AG10803 (cell line): ENCODE results near the gene LRCH1.

Experiments used
- DNase-seq: peaks from one replicate; pipeline ENCODE4 v3.0.0; 2010; ENCODE audit warnings: low read depth
- H3K4me3 ChIP-seq: 2 replicates; pipeline ENCODE4 v1.5.1; 2011; ENCODE audit warnings: mild to moderate bottlenecking, low read length, control low read depth
- TF ChIP-seq, protein P1 (sequence below): conservative IDR thresholded peaks from 2 replicates; pipeline ENCODE4 v1.5.1; 2011; ENCODE audit warnings: mild to moderate bottlenecking, low read length, control low read depth, inconsistent platforms

The LRCH1 gene

DNA sequence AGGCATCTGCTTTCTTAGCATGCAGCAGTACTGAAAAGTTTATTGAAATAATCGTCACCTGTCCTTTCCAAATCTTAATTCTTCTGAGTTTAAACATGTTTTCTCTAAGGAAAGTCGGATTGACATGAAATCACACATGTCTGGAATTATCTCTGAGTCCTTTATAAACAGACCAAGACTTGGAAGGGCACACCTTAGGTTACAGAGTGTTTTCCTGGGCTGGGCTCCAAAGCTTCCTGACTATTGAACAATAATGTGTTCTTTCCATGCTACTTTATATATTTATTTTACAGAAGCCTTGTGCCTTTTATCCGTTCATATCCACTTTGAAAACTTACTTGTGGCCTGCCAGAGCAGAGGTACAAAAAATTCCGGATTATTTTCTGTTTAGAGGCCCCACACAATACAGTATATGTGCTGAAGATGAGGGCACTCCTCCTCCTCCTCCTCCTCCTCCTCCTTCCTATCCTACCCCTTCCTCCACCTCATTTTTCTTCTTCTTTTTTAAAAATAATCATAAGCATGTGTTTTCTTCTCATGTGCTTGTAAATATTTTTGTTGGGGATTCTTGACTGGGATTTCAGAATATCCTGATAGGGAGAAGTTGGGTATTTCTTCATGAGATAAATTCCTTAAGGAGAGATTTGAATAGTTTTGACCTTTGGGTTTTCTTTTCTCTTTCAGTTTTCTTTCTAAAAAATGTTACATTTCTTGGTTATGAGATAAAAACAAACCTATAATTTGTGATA, 52.3 kb downstream of the LRCH1 start:
- DNase-seq: no peak
- TF ChIP-seq, protein P1, sequence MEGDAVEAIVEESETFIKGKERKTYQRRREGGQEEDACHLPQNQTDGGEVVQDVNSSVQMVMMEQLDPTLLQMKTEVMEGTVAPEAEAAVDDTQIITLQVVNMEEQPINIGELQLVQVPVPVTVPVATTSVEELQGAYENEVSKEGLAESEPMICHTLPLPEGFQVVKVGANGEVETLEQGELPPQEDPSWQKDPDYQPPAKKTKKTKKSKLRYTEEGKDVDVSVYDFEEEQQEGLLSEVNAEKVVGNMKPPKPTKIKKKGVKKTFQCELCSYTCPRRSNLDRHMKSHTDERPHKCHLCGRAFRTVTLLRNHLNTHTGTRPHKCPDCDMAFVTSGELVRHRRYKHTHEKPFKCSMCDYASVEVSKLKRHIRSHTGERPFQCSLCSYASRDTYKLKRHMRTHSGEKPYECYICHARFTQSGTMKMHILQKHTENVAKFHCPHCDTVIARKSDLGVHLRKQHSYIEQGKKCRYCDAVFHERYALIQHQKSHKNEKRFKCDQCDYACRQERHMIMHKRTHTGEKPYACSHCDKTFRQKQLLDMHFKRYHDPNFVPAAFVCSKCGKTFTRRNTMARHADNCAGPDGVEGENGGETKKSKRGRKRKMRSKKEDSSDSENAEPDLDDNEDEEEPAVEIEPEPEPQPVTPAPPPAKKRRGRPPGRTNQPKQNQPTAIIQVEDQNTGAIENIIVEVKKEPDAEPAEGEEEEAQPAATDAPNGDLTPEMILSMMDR: no peak
- no peak overlapping the region for H3K4me3 ChIP-seq

DNA sequence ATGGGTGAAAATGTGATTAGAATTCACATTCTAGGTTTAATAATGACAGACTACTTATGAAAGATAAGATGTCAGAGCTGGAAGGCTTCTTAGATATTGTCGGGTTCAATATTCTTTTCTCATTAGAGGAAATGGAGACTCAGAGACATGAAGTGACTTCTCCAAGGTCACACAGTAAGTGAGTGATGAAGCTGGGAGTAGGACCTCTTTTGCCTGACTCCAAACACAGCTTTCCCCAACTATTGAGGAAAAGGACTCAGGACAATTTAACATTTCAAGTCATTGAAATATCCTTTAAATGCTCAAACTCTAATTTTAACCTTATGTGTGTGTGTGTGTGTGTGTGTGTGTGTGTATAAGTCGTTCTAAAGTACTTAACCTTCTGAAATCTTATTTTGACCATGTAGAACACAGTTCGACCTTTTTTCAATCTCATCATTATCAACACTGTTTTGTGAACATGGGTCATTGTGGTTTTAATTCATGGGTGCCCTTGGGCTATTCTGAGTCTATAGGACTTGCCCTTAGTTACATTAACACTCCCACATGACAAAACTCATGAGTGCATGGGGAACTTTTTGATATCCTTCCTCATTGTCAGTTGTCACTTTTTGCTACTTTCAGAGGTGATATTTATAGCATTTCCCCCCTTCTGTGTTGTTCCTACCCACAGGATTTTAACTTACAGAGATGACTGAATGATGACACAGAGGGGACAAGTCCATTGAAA, 53.0 kb downstream of the LRCH1 start:
- no peak overlapping the region for H3K4me3 ChIP-seq
- DNase-seq: no peak
- TF ChIP-seq, protein P1: no peak

DNA sequence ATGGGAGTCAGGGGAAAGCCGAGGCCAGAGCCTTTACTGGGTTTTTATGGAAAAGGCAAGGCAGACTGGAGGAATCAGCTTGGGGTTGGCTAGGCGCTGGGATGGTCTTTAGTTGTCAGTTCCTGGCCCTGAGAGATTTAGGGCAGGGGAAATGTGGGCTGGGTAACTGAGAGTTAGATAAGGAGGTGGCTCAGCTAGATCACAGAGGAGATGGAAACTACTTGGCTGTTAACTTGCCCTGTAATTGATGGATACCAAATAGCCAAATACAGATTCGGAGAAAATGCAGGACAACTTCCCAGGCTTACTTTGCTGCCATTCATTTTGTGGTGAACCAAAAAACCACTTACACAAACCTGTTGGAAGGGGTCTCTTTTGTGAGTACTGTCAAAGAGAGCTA, 54.0 kb downstream of the LRCH1 start:
- TF ChIP-seq, protein P1: no peak
- no peak overlapping the region for H3K4me3 ChIP-seq
- no peak for DNase-seq

DNA sequence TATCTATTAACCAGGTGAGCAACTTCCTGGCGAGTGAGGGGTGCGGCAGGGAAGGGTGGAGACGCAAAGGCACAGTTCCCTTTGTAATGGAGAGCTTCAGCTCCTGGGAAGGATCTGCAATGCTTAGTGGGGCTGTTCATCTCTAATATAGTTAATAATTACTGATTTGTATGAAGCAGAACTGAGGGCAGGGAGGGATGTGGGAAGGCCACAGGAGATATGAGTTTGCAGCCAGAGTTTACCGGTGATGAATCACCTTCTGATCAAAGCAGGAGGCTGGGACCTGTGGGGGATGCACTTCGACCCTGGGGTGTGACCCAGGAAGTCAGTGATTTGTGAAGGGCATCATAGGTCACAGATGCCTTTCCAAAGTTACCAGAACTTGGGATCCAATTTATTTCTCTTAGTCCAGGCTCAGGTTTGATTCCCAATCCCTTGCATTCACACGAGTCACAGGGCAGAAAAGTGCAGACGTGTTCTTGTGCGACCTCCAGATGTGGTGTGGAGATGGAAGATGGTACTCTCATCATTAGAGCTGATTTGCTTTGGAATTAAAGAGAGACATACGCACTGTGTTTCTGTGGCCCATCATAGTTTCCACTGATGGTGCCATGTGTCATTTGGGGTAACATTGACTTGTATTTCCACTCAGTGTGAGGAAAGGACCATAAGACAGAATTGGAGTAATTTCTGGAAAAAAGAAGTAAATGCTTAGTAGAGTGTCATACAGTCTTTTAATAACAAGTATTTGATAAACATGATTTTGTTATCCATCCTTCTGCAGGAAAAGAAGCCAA, 55.0 kb downstream of the LRCH1 start:
- TF ChIP-seq, protein P1: no peak
- DNase-seq: no peak
- H3K4me3 ChIP-seq: no peak overlapping the region

DNA sequence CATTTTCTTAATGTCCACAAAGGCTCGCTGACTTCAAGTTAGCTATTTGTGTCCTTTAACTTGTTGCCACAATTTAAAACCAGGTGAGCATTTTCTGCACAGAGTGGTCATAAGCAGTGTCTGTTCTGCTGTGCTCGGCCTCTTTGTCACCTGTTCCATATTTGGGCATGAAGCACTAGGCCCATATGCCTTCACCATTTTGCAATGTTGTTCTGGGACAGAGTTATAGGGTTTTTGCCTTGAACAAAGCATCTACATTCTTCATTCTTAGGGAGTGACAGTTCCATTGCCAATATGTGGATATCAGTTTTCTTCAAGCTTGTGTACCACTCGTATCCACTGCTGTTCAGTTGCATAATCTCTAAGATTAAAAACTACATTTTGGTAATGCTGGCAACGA, 56.1 kb downstream of the LRCH1 start:
- no peak for DNase-seq
- H3K4me3 ChIP-seq: no peak overlapping the region
- TF ChIP-seq, protein P1: no peak

DNA sequence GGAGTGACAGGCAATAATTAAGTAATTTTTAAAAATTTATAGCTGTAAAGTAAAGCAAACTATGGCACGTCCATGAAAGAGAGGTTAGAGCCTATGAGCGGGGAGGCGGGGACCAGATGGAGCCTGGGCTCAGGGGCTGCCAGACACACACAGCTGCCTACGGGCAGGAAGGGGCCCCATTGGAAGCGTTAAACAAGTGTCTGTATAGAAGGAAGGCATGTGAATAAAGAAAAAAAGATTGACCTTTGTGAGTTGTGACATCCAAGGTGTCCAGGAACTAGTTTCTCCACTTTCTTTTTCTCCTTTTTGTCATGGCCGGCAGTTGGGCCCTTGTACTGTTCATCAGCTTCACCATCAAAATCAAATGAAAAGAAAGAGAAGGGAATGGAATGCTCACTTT, 56.8 kb downstream of the LRCH1 start:
- DNase-seq: no peak
- TF ChIP-seq, protein P1: no peak
- H3K4me3 ChIP-seq: no peak overlapping the region
